ENCODE results near the gene CDH12.

CDH12 gene

GRCh38 chr5:21918451-21918850 is 934.7 kb downstream of the CDH12 start:
- DNase-seq = no peak

- DNase-seq = no peak
Measured at GRCh38 chr5:21910731-21911130, 942.4 kb downstream of the CDH12 start.

- DNase-seq = no peak
Measured at GRCh38 chr5:21895766-21896350, 957.3 kb downstream of the CDH12 start.

GRCh38 chr5:21893161-21893560 is 960.0 kb downstream of the CDH12 start:
- no peak for DNase-seq

GRCh38 chr5:21889581-21889980 is 963.6 kb downstream of the CDH12 start:
- DNase-seq = no peak

GRCh38 chr5:21882074-21882745 is 970.9 kb downstream of the CDH12 start:
- no peak for DNase-seq

- no peak for DNase-seq
Measured at GRCh38 chr5:21880164-21880563, 973.0 kb downstream of the CDH12 start.

- DNase-seq = no peak
Measured at GRCh38 chr5:21862986-21863385, 990.2 kb downstream of the CDH12 start.

GRCh38 chr5:21858441-21858840 is 994.7 kb downstream of the CDH12 start:
- DNase-seq = no peak

- no peak for DNase-seq
Measured at GRCh38 chr5:21856987-21857386, 996.2 kb downstream of the CDH12 start.

- DNase-seq = no peak
Measured at GRCh38 chr5:21847300-21847699, 1005.8 kb downstream of the CDH12 start.

- no peak for DNase-seq
Measured at GRCh38 chr5:21844960-21845359, 1008.2 kb downstream of the CDH12 start.

GRCh38 chr5:21834863-21835262 is 1018.3 kb downstream of the CDH12 start:
- no peak for DNase-seq

GRCh38 chr5:21831145-21831787 is 1021.9 kb downstream of the CDH12 start:
- no peak for DNase-seq

- no peak for DNase-seq
Measured at GRCh38 chr5:21826884-21827283, 1026.3 kb downstream of the CDH12 start.

- no peak for DNase-seq
Measured at GRCh38 chr5:21823588-21823987, 1029.6 kb downstream of the CDH12 start.

- no peak for DNase-seq
Measured at GRCh38 chr5:21823076-21823574, 1030.0 kb downstream of the CDH12 start.

GRCh38 chr5:21820527-21820926 is 1032.6 kb downstream of the CDH12 start:
- DNase-seq = no peak

- no peak for DNase-seq
Measured at GRCh38 chr5:21818370-21818720, 1034.8 kb downstream of the CDH12 start.

GRCh38 chr5:21817668-21818369 is 1035.3 kb downstream of the CDH12 start:
- no peak for DNase-seq

GRCh38 chr5:21810737-21811316 is 1042.3 kb downstream of the CDH12 start:
- no peak for DNase-seq

- no peak for DNase-seq
Measured at GRCh38 chr5:21809611-21810010, 1043.5 kb downstream of the CDH12 start.

- DNase-seq = no peak
Measured at GRCh38 chr5:21807953-21808352, 1045.2 kb downstream of the CDH12 start.

Data from activated gamma-delta T cell treated with Interleukin-2 at 50 U/mL for 16 hours (primary cell).